Measurements from ENCODE around the gene PTPN7.
"Not testable (repeated sequence)": the region's sequence is repeated elsewhere in the genome, so short reads cannot be mapped to it uniquely, and the experiment has no call there.

PTPN7 gene

GRCh38 chr1:202160377-202160940 is at the start of gene PTPN7:
PTPN7 (minus strand) TSS chr1:202160602; CDS start chr1:202159402, 1,200 bp downstream.
- no peak for DNase-seq (ENCODE audit: low spot score)

- DNase-seq (ENCODE audit: low spot score): no peak
These were observed 48.0 kb upstream of the PTPN7 start for GRCh38 chr1:202208351-202208857.

GRCh38 chr1:202207292-202207691 is 46.9 kb upstream of the PTPN7 start:
- peak; percentile 91 for DNase-seq (ENCODE audit: low spot score)

- no peak for DNase-seq (ENCODE audit: low spot score)
These were observed 45.3 kb upstream of the PTPN7 start for GRCh38 chr1:202205523-202206190.

GRCh38 chr1:202204065-202204464 is 43.7 kb upstream of the PTPN7 start:
- no peak for DNase-seq (ENCODE audit: low spot score)

GRCh38 chr1:202203238-202204039 is 43.0 kb upstream of the PTPN7 start:
- DNase-seq (ENCODE audit: low spot score): no peak

GRCh38 chr1:202202500-202203168 is 42.2 kb upstream of the PTPN7 start:
- no peak for DNase-seq (ENCODE audit: low spot score)

GRCh38 chr1:202201971-202202370 is 41.6 kb upstream of the PTPN7 start:
- DNase-seq (ENCODE audit: low spot score): no peak

- DNase-seq (ENCODE audit: low spot score): no peak
These were observed 40.9 kb upstream of the PTPN7 start for GRCh38 chr1:202201266-202201665.

GRCh38 chr1:202200669-202201068 is 40.3 kb upstream of the PTPN7 start:
- no peak for DNase-seq (ENCODE audit: low spot score)

GRCh38 chr1:202200112-202200548 is 39.7 kb upstream of the PTPN7 start:
- no peak for DNase-seq (ENCODE audit: low spot score)

- no peak for DNase-seq (ENCODE audit: low spot score)
These were observed 38.9 kb upstream of the PTPN7 start for GRCh38 chr1:202199040-202199889.

- DNase-seq (ENCODE audit: low spot score): no peak
These were observed 37.9 kb upstream of the PTPN7 start for GRCh38 chr1:202198366-202198724.

GRCh38 chr1:202197653-202198365 is 37.4 kb upstream of the PTPN7 start:
- DNase-seq (ENCODE audit: low spot score): no peak

GRCh38 chr1:202194328-202194648 is 33.9 kb upstream of the PTPN7 start:
- DNase-seq (ENCODE audit: low spot score): no peak

- no peak for DNase-seq (ENCODE audit: low spot score)
These were observed 33.4 kb upstream of the PTPN7 start, which contains the start of gene LGR6 for GRCh38 chr1:202193614-202194327. LGR6 (plus strand) TSS chr1:202193799; CDS start chr1:202193990, 191 bp downstream.

- DNase-seq (ENCODE audit: low spot score): peak; percentile 88
These were observed 32.6 kb upstream of the PTPN7 start for GRCh38 chr1:202192770-202193613.

- not testable (repeated sequence) for DNase-seq (ENCODE audit: low spot score)
These were observed 31.0 kb upstream of the PTPN7 start for GRCh38 chr1:202191391-202191790.

All from D341Med (cell line).